Right lung (tissue), 10 donors: ENCODE results near the gene ANKRD52. TPM values are rescaled to one million over a fixed set of nuclear protein-coding genes. Genes with fewer than 3 reads are reported as not detected.
"Not testable (repeated sequence)": the region's sequence is repeated elsewhere in the genome, so short reads cannot be mapped to it uniquely, and the experiment has no call there.

Experiments used
- DNase-seq, 2 donors: peaks; one replicate each; pipeline ENCODE4 v3.0.0-alpha.2; 2013
- long read RNA-seq, 8 donors: transcript quantifications; one replicate each; lab custom pipeline, GENCODE V29; 2026
- polyA plus RNA-seq, 5 donors: library from polyadenylated mRNA; unstranded; fragments of 120-200 nt; gene quantifications; one replicate each; pipeline versions ENCODE4 v1.2.1 to v1.2.3, GENCODE V29; 2013; ENCODE audit warnings: inconsistent platforms in 1 of 5, low replicate concordance in 1 of 5; ENCODE audit not compliant: insufficient read length in 5 of 5, insufficient read depth in 1 of 5

ANKRD52 gene
- 10 to 100 TPM; 21.9 to 32.1 (median 30.9) TPM for polyA plus RNA-seq
- long read RNA-seq, donor 1, result 0 reads
- long read RNA-seq, donor 2, full-length matches to known transcripts, result 1 of 1 reads
- long read RNA-seq, donor 2, partial matches to known transcripts, result 0 of 1 reads
- long read RNA-seq, donor 2, other reads (novel, unspliced or antisense), result 0 of 1 reads
- long read RNA-seq, donor 3, full-length matches to known transcripts, result 2 of 2 reads
- long read RNA-seq, donor 3, partial matches to known transcripts, result 0 of 2 reads
- long read RNA-seq, donor 3, other reads (novel, unspliced or antisense), result 0 of 2 reads
- long read RNA-seq, donor 4, result 0 reads
- long read RNA-seq, donor 5, result 0 reads
- long read RNA-seq, donor 6, full-length matches to known transcripts, result 1 of 1 reads
- long read RNA-seq, donor 6, partial matches to known transcripts, result 0 of 1 reads
- long read RNA-seq, donor 6, other reads (novel, unspliced or antisense), result 0 of 1 reads
- long read RNA-seq, donor 7, result 0 reads
- long read RNA-seq, donor 8, full-length matches to known transcripts, result 2 of 2 reads
- long read RNA-seq, donor 8, partial matches to known transcripts, result 0 of 2 reads
- long read RNA-seq, donor 8, other reads (novel, unspliced or antisense), result 0 of 2 reads

DNA sequence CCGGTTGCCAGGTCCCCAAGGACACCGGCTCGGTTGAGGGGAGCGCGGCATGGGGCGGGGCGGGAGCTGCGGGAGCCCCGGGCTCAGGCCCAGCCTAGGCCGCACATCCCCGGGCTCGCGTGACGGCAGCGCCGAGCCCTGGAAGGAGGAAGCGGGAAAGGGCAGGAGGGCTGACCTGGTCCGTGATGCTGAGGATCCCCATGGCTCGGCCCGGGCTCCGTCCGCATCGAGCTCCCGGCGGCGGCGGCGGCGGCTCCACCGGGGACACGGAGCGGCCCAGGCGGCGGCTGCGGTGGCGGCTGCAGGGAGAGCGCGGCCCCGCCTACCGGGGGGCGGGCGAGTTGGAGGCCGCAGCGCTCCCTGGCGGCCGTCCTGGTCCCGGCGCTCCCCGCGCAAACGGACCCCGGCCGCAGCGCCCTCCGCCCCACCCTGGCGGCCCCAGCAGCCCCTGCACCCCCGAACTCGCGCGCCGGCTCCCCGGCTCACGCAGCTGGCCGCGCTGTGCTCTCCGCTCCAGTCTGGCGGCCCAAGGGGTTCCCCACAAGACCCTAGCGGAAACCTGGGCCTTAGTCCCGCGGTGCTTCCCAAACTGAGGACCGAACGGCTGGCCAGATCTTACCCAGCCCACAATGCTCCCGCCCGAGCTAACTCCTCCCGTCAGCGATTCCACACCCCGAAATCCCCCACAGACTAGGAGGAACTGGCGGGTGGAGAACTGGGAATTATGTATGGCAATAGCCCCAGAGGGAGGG lies at the start of gene ANKRD52:
Gene ANKRD52, minus strand, starts transcription at position 317 of the 752 bp plus-strand sequence. Its CDS starts 115 bp downstream, at position 202.
- DNase-seq, result peak; percentile 81 to 85

DNA sequence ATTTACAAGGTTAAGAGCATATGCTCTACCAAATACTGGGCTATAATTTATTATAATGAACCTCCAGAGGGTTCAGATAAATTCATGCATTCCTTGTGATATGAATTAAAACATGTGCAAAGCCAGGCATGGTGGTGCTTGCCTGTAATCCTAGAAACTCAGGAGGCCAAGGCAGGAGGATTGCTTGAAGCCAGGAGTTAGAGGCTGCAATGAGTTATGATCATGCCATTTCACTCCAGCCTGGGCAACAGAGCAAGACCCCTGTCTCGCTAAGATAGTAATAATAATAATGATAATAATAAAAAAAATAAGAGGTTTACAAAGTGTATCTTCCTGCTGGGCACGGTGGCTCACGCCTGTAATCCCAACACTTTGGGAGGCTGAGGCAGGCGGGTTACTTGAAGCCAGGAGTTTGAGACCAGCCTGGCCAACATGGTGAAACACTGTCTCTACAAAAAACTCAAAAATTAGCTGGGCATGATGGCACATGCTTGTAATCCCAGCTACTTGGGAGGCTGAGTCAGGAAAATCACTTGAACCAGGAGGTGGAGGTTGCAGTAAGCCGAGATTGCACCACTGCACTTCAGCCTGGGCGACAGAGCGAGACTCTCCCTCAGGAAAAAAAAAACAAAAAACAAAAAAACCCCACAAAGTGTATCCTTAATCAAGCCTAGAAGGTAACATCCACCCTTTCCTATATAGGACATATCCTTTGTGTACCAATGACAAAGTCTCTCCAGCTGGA lies 49.2 kb upstream of the ANKRD52 start:
- no peak for DNase-seq

DNA sequence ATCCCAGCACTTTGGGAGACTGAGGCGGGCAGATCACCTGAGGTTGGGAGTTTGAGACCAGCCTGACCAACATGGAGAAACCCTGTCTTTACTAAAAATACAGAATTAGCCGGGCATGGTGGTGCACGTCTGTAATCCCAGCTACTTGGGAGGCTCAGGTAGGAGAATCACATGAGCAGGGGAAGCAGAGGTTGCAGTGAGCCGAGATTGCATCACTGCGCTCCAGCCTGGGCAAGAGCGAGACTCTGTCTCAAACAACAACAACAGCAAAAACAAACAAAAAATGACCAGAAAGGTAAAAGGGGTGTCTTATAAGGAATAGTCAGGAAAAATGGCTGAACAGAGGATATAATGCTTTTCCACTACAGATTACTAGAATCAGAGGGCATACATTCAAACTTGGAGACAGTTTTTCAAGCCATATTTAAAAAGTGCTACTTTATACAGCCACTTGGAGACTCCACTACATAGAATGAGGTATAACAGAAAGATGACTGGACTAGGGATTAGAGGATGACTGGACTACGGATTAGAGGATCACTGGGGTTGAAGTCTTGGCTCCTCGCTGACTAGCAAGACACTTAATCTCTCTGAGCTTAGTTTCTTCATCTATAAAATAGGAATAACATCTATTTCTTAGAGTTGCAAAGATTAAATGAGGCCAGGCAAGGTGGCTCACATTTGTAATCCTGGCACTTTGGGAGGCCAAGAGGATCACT lies 46.8 kb upstream of the ANKRD52 start:
- DNase-seq, result no peak

DNA sequence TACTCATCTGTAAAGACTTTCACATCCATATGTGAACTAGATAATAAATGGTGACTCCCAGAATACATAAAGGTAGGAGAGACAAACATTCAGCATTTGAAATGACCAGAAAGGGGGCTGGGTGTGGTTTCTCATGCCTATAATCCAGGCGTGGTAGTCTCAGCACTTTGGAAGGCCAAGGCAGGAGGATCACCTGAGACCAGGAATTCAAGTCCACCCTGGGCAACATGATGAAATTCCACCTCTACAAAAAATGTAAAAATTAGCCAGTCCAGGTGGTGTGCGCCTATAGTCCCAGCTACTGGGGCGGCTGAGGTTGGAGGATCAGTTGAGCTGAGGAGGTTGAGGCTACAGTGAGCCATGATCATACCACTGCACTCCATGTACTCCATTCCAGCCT lies 46.1 kb upstream of the ANKRD52 start:
- no peak for DNase-seq

DNA sequence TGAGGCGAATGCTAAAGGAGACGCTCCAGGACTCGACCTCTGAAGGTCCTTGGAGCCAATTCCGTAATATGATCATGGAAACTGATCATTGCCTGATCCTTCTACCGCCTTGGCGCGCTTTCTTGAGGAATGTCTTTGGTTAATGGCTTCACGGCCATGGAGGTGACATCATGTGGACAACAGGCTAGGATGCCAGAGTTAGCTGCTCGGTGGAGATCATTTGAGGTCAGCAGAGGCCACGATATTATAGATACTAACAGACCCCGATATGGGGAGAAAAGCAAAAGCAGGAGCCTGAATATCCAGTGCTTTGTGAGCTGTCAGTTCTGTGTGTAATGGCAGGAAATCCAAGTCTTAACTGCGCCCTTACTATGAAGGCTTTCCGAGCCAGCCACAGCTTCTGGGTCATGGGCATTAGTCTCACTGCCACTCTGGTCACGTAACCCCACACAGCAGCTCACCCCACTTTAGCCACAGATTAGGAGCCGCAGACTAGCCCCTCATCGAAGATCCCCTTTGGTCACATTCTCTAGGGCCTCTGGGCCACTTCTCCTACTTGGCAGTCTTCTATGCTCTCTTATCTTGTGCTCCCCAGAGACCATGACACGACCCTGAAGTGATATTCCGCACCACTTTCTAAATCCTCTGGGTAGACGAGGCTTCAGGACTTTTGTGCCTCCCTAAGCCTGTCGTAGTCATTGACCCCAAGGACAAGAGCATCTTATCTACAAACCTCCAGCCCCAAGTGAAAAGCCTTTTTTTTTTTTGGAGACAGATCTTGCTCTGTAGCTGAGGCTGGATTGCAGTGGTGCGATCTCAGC lies 42.7 kb upstream of the ANKRD52 start:
- DNase-seq, result no peak

DNA sequence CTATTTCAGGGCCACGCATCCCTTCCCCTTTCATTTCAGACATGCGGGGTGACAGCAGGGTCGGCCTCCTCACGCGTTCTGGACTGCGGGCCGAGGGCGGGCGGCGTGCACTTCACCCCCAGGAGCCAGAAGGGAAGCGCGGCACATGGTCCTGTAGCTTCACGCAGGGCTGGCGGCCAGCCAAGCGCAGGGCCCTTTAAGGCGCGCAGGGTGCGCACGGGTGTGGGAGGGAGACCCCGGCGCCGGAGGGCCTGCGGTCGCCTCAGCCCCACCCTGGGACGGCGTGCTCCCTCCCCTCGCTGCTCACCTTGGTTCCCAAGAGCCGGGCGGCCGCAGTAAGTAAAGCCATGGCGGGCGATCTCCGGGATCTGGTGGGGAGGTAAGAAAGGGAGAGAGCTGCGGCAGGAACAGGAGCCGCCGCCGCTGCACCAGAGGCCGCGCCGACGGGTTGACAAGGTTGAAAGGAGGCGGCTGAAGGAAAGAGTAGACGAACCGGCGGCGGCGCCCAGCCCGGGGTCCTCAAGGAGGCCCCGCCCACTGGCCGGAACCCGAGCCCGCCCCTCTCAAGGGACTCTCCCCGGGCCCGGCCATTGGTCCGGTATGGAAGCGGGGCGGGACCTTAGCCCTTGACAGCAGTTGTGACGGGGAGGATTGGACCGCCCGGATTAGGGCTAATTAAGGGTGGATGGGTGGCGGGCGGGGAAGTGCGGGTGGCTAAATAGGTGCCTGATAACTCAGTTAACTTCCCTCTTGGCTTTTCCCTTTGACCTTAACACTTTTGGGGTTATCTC lies 41.9 kb upstream of the ANKRD52 start, which contains the start of gene CS:
Gene CS, minus strand, starts transcription at position 478 of the 791 bp plus-strand sequence. Its CDS starts 129 bp downstream, at position 349.
- DNase-seq, result peak; percentile 95 to 97

- DNase-seq, result no peak
These were observed 41.2 kb upstream of the ANKRD52 start for GRCh38 chr12:56299308-56299852.

DNA sequence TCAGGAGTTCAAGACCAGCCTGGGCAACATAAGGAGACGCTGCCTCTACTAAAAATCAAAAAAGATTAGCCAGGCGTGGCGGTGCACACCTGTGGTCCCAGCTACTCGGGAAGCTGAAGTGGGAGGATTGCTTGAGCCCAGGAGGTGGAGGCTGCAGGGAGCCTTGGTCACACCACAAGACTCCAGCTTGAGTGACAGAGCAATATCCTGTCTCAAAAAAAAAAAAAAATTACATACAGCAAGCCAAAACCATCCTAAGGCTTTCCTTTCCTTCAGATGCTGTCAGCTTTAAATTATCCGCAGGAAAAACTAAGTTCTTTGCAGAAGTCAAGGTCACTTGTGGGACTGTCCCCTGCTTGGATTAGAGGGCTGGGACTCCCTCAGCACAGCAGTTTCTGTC lies 40.6 kb upstream of the ANKRD52 start:
- no peak for DNase-seq

- DNase-seq, result no peak
These were observed 39.2 kb upstream of the ANKRD52 start for GRCh38 chr12:56297400-56297799.

GRCh38 chr12:56296295-56296694 lies 38.1 kb upstream of the ANKRD52 start:
- DNase-seq, result no peak

- DNase-seq, result no peak
These were observed 35.6 kb upstream of the ANKRD52 start for GRCh38 chr12:56293795-56294194.

- no peak for DNase-seq
These were observed 30.7 kb upstream of the ANKRD52 start for GRCh38 chr12:56288705-56289387.

- no peak for DNase-seq
These were observed 28.1 kb upstream of the ANKRD52 start for GRCh38 chr12:56286044-56286830.

DNA sequence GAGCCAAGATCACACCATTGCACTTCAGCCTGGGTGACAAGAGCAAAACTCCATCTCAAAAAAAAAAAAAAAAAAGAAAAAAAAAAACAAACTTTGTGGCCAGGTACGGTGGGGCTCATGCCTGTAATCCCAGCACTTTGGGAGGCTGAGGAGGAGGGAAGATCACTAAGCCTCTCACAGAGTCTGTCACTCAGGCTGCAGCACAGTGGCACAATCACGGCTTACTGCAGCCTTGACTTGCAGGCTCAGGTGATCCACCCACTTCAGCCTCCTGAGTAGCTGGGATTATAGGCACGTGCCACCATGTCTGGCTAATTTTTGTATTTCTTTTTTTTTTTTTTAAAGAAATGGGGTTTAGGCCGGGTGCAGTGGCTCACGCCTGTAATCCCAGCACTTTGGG lies 26.1 kb upstream of the ANKRD52 start:
- not testable (repeated sequence) for DNase-seq

- DNase-seq, result no peak
These were observed 24.4 kb upstream of the ANKRD52 start for GRCh38 chr12:56282579-56282978.

DNA sequence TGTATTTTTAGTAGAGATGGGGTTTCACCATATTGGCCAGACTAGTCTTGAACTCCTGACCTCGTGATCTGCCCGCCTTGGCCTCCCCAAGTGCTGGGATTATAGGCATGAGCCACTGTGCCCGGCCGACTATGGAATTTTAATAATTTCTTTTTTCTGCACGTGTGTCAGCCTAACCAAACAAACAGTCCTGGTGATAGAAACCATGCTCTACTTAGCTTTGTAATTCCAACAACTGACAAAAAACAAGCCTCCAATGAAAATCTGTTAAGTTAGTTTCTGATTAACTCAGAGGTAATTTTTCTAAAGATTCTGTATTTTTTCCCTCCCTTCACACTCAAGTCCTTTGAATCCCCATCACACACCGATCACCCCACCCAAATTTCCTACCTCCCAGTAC lies 23.8 kb upstream of the ANKRD52 start:
- no peak for DNase-seq

DNA sequence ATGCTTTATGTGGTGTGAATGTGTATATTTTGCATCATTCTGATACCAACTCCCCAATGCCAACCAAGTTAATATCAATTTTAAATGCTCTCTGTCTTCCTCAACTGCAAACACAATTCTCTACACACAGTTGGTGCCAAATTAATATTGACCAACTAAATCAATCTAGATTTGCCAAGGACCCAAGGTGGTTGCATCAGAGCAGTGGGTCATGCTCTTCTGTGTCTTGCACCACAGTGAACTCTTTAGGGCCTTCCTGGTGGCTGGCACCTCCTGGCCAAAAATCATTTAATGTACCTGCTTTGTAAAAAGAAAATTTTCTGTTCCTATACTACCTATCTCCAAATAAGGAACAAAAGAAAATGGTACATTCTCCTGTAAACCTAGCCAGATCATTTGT lies 22.7 kb upstream of the ANKRD52 start:
- DNase-seq, result no peak
